GM23338 (cell line): ENCODE results near the gene BNC2. TPM values are rescaled to one million over a fixed set of nuclear protein-coding genes. Genes with fewer than 3 reads are reported as not detected.
A peak's percentile ranks its signal among the peaks of the same experiment; 100 is the strongest.
"Not testable (repeated sequence)": the region's sequence is repeated elsewhere in the genome, so short reads cannot be mapped to it uniquely, and the experiment has no call there.

Experiments
- ATAC-seq: fragments of 200-7000 bp; cut with Tn5 transposase; 3 replicates; pipeline ENCODE4 v1.9.1; 2020
- DNase-seq: peaks from one replicate; pipeline ENCODE4 v3.0.0-alpha.2; 2015; ENCODE audit warnings: low spot score
- H2AFZ ChIP-seq: fragments of 200-600 bp; sonication (generic); 2 replicates; pipeline ENCODE4 v1.8.0; 2016; ENCODE audit warnings: antibody characterized with exemption, mild to moderate bottlenecking, moderate library complexity
- H3F3A ChIP-seq: fragments of 200-600 bp; sonication (generic); replicated peaks from 2 replicates; pipeline ENCODE4 v1.8.0; 2017; ENCODE audit warnings: antibody characterized with exemption, mixed run types, low read depth
- H3K27ac ChIP-seq: fragments of 200-600 bp; sonication (generic); 2 replicates; pipeline ENCODE4 v1.6.1; 2016; ENCODE audit warnings: low read depth
- H3K27me3 ChIP-seq: fragments of 200-600 bp; sonication (generic); 2 replicates; pipeline ENCODE4 v1.8.0; 2016; ENCODE audit warnings: mild to moderate bottlenecking, mixed run types, moderate library complexity; ENCODE audit not compliant: insufficient read depth
- H3K36me3 ChIP-seq: fragments of 200-600 bp; sonication (generic); 2 replicates; pipeline ENCODE4 v1.8.0; 2016; ENCODE audit warnings: mild to moderate bottlenecking; ENCODE audit not compliant: insufficient read depth
- H3K4me1 ChIP-seq: fragments of 200-600 bp; sonication (generic); 2 replicates; pipeline ENCODE4 v1.8.0; 2016; ENCODE audit warnings: mild to moderate bottlenecking, moderate library complexity; ENCODE audit not compliant: insufficient read depth
- H3K4me2 ChIP-seq: fragments of 200-600 bp; sonication (generic); 2 replicates; pipeline ENCODE4 v1.7.1; 2017; ENCODE audit warnings: mixed run types
- H3K4me3 ChIP-seq: fragments of 200-600 bp; sonication (generic); 2 replicates; pipeline ENCODE4 v1.6.1; 2016; ENCODE audit warnings: mixed run types
- H3K79me2 ChIP-seq: fragments of 200-600 bp; sonication (generic); replicated peaks from 2 replicates; pipeline ENCODE4 v1.8.0; 2017; ENCODE audit warnings: mild to moderate bottlenecking; ENCODE audit not compliant: insufficient read depth
- H3K9me2 ChIP-seq: fragments of 200-600 bp; sonication (generic); 2 replicates; pipeline ENCODE4 v1.8.0; 2017; ENCODE audit not compliant: insufficient read depth
- H4K20me1 ChIP-seq: fragments of 200-600 bp; sonication (generic); replicated peaks from 2 replicates; pipeline ENCODE4 v1.8.0; 2017; ENCODE audit warnings: mild to moderate bottlenecking; ENCODE audit not compliant: insufficient read depth
- H3K27ac Mint-ChIP-seq: 2 replicates; pipeline ENCODE4 v1.8.0; 2020; ENCODE audit warnings: inconsistent platforms, mild to moderate bottlenecking, moderate library complexity, mixed read lengths
- H3K27me3 Mint-ChIP-seq: 3 replicates; pipeline ENCODE4 v1.8.0; 2022; ENCODE audit warnings: low read depth, mild to moderate bottlenecking, moderate library complexity, mixed read lengths, inconsistent platforms; ENCODE audit not compliant: insufficient read depth, poor library complexity
- H3K36me3 Mint-ChIP-seq: 3 replicates; pipeline ENCODE4 v1.8.0; 2021; ENCODE audit warnings: low read depth, mild to moderate bottlenecking, inconsistent platforms, moderate library complexity, mixed read lengths
- H3K4me1 Mint-ChIP-seq: 3 replicates; pipeline ENCODE4 v1.8.0; 2020; ENCODE audit warnings: mild to moderate bottlenecking, inconsistent platforms, mixed read lengths
- H3K4me3 Mint-ChIP-seq: 3 replicates; pipeline ENCODE4 v1.8.0; 2021; ENCODE audit warnings: moderate library complexity, mild to moderate bottlenecking, inconsistent platforms, mixed read lengths
- H3K9me3 Mint-ChIP-seq: 3 replicates; pipeline ENCODE4 v1.8.0; 2020; ENCODE audit warnings: moderate library complexity, mild to moderate bottlenecking, inconsistent platforms, mixed read lengths
- CREB1 ChIP-seq: fragments of 250-450 bp; sonication (Bioruptor Pico); IDR thresholded peaks from 2 replicates; pipeline ENCODE4 v1.5.0; 2020; ENCODE audit warnings: low read depth, mild to moderate bottlenecking, moderate library complexity
- EZH2phosphoT487 ChIP-seq: fragments of 200-600 bp; sonication (generic); IDR thresholded peaks from one replicate; pipeline ENCODE4 v1.8.1; 2018; ENCODE audit warnings: antibody characterized with exemption; ENCODE audit not compliant: unreplicated experiment
- JUNB ChIP-seq: IDR thresholded peaks from one replicate; pipeline ENCODE4 v1.6.1; 2016; ENCODE audit warnings: antibody characterized with exemption; ENCODE audit not compliant: unreplicated experiment
- NANOG ChIP-seq: IDR thresholded peaks from 2 replicates; pipeline ENCODE4 v1.6.1; 2016; ENCODE audit warnings: antibody characterized with exemption, borderline replicate concordance
- STAT1 ChIP-seq: IDR thresholded peaks from one replicate; pipeline ENCODE4 v1.6.1; 2016; ENCODE audit warnings: antibody characterized with exemption; ENCODE audit not compliant: unreplicated experiment
- polyA plus RNA-seq: library from polyadenylated mRNA; unstranded; fragments of >200 nt; fragmentation: Nextera tagmentation; extraction: Ambion mirVana; gene quantifications from 2 replicates; pipeline ENCODE4 v1.2.1, GENCODE V29; 2016
- total RNA-seq: library from RNA; depleted of rRNA; stranded (reverse); fragments of >200 nt; shearing (Covaris generic); gene quantifications from 2 replicates; pipeline ENCODE4 v1.2.3, GENCODE V29; 2014
- TF ChIP-seq, protein P1 (sequence below), 2 experiments: fragments of 200-600 bp in 1 of 2; sonication (generic) in 1 of 2; conservative IDR thresholded peaks; 2 replicates each; pipeline versions ENCODE4 v1.5.1 to v1.6.1; 2016 to 2017; ENCODE audit warnings: antibody characterized with exemption in 2 of 2, low read depth in 2 of 2, mild to moderate bottlenecking in 2 of 2, moderate library complexity in 1 of 2

The BNC2 gene
- total and polyA plus RNA-seq, 2 experiments from 2014 or later, result 12.7 to 13.2 TPM

DNA sequence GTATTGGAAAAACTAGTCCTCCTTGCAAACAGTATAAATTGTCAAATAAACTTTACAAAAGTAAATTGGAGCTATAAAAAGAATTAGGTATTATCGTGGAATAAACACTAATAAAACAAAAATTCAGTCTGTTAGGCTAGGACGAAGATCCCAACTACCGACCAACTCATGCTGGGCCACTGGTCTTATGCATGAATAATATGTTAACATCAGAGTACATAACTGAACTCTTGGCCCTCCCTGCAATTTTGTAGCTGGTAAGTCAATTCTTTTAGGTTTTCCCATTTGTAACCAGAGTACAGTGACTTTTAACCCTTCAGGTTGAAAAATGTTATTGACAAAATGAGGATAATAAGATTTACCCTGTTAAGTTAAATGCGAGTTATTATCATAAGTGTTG lies 428.7 kb downstream of the BNC2 start:
- DNase-seq (no peak), ATAC-seq (no peak)
- H3K27ac Mint-ChIP-seq, result no peak overlapping the region
- TF ChIP-seq JUNB (no peak), EZH2phosphoT487 (no peak), STAT1 (no peak), CREB1 (no peak)
- H3K4me3 Mint-ChIP-seq, result no peak overlapping the region
- peaks cover 3% of the 10 kb centered on the region; the same call in 2 of the 3 replicates for H3K36me3 Mint-ChIP-seq
- H3K36me3 ChIP-seq, result no peaks in the 10 kb centered on the region
- no peak overlapping the region for H2AFZ ChIP-seq
- no peak overlapping the region for H3K27ac ChIP-seq
- no peak overlapping the region for H3K4me3 ChIP-seq
- H3K27me3 ChIP-seq, result no peaks in the 10 kb centered on the region
- peaks cover 17% of the 10 kb centered on the region for H3K4me1 Mint-ChIP-seq
- no peaks in the 10 kb centered on the region for H3F3A ChIP-seq
- H3K27me3 Mint-ChIP-seq, result no peaks in the 10 kb centered on the region
- H3K79me2 ChIP-seq, result no peaks in the 10 kb centered on the region
- no peak overlapping the region for H3K4me2 ChIP-seq
- peaks cover 6% of the 10 kb centered on the region; the same call in 1 of the 2 replicates for H3K9me2 ChIP-seq
- H4K20me1 ChIP-seq, result no peaks in the 10 kb centered on the region
- peaks cover 7% of the 10 kb centered on the region; the same call in 1 of the 2 replicates for H3K4me1 ChIP-seq
- no peaks in the 10 kb centered on the region for H3K9me3 Mint-ChIP-seq

DNA sequence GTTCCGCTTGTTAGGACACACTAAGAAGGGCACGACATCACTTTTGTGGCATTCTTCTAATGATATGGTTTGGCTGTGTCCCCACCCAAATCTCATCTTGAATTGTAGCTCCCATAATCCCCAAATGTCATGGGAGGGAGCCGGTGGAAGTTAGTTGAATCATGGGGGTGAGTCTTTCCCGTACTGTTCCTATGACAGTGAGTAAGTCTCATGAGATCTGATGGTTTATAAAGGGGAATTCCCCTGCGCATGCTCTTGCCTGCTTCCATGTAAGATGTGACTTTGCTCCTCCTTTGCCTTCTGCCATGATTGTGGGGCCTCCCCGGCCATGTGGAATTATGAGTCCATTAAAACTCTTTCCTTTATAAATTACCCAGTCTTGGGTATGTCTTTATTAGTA lies 431.6 kb downstream of the BNC2 start:
- H3K9me2 ChIP-seq, H2AFZ ChIP-seq, DNase-seq, H3K9me3 Mint-ChIP-seq, H3K27me3 Mint-ChIP-seq, H3K79me2 ChIP-seq, H4K20me1 ChIP-seq, H3K27me3 ChIP-seq, H3K4me3 ChIP-seq, H3K27ac Mint-ChIP-seq, H3F3A ChIP-seq, H3K4me3 Mint-ChIP-seq, ATAC-seq, H3K4me2 ChIP-seq, H3K36me3 ChIP-seq, H3K27ac ChIP-seq, H3K4me1 ChIP-seq: not testable (repeated sequence)
- peaks cover 12% of the 10 kb centered on the region for H3K4me1 Mint-ChIP-seq
- H3K36me3 Mint-ChIP-seq, result peaks cover 19% of the 10 kb centered on the region

DNA sequence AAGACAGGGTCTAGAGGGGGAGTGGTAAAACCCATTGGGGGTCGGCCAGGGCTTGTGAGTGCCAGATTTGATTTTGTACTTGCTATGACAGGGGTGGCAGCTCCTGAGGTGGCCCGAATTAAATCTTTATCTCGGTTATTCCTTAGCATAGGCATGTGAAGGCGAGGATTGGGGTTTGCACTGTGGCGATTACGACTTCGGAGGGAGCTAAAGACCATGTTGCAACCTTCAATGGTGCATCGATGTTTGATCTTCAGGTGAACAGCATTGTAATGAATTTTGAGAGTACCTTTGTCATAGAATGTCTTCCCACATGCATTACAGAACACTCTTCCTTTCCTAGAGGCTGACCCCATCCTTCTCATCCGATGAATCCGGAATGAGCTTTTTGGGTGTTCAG lies 433.9 kb downstream of the BNC2 start:
- H3K9me2 ChIP-seq, result peaks cover 6% of the 10 kb centered on the region; the same call in 1 of the 2 replicates
- no peaks in the 10 kb centered on the region for H3K36me3 ChIP-seq
- TF ChIP-seq, protein P1, sequence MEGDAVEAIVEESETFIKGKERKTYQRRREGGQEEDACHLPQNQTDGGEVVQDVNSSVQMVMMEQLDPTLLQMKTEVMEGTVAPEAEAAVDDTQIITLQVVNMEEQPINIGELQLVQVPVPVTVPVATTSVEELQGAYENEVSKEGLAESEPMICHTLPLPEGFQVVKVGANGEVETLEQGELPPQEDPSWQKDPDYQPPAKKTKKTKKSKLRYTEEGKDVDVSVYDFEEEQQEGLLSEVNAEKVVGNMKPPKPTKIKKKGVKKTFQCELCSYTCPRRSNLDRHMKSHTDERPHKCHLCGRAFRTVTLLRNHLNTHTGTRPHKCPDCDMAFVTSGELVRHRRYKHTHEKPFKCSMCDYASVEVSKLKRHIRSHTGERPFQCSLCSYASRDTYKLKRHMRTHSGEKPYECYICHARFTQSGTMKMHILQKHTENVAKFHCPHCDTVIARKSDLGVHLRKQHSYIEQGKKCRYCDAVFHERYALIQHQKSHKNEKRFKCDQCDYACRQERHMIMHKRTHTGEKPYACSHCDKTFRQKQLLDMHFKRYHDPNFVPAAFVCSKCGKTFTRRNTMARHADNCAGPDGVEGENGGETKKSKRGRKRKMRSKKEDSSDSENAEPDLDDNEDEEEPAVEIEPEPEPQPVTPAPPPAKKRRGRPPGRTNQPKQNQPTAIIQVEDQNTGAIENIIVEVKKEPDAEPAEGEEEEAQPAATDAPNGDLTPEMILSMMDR (conservative IDR thresholded peaks at IDR 0.05; ENCODE audit: low read depth in 2 of 2), result peak; percentile 45 to 72; a peak in 3 of 4 replicates
- TF ChIP-seq NANOG, result no peak
- H3K27ac ChIP-seq, result no peak overlapping the region
- H3K9me3 Mint-ChIP-seq, result no peaks in the 10 kb centered on the region
- H4K20me1 ChIP-seq, result no peaks in the 10 kb centered on the region
- H3K4me2 ChIP-seq, result no peak overlapping the region
- H3F3A ChIP-seq, result no peaks in the 10 kb centered on the region
- H3K27ac Mint-ChIP-seq, result no peak overlapping the region; the same call in 1 of the 2 replicates
- peaks cover 16% of the 10 kb centered on the region for H3K4me1 ChIP-seq
- peak; percentile 34 for DNase-seq
- peaks cover 19% of the 10 kb centered on the region for H3K36me3 Mint-ChIP-seq
- peaks cover 18% of the 10 kb centered on the region for H3K4me1 Mint-ChIP-seq
- H3K27me3 Mint-ChIP-seq, result peaks cover 4% of the 10 kb centered on the region
- H3K4me3 Mint-ChIP-seq, result no peak overlapping the region
- H3K4me3 ChIP-seq, result no peak overlapping the region
- no peak for ATAC-seq
- H3K79me2 ChIP-seq, result no peaks in the 10 kb centered on the region
- no peak overlapping the region for H2AFZ ChIP-seq
- H3K27me3 ChIP-seq, result no peaks in the 10 kb centered on the region
